GM19438 (cell line): ENCODE results near the gene TAX1BP3.

Experiments used
- ATAC-seq: cut with Tn5 transposase; IDR thresholded peaks from one replicate; pipeline ENCODE4 v1.9.1; 2021; ENCODE audit warnings: low read depth; ENCODE audit not compliant: unreplicated experiment

Gene TAX1BP3

GRCh38 chr17:3660311-3660891, 8.0 kb downstream of the TAX1BP3 start:
- no peak for ATAC-seq

GRCh38 chr17:3659541-3660111, 8.8 kb downstream of the TAX1BP3 start:
- no peak for ATAC-seq

- no peak for ATAC-seq
Observed at GRCh38 chr17:3658784-3659449, 9.5 kb downstream of the TAX1BP3 start.

- ATAC-seq: no peak
Observed at GRCh38 chr17:3657874-3658783, 10.2 kb downstream of the TAX1BP3 start.

GRCh38 chr17:3657588-3657869, 10.8 kb downstream of the TAX1BP3 start:
- ATAC-seq: no peak

- ATAC-seq: no peak
Observed at GRCh38 chr17:3656755-3657587, 11.4 kb downstream of the TAX1BP3 start.

DNA sequence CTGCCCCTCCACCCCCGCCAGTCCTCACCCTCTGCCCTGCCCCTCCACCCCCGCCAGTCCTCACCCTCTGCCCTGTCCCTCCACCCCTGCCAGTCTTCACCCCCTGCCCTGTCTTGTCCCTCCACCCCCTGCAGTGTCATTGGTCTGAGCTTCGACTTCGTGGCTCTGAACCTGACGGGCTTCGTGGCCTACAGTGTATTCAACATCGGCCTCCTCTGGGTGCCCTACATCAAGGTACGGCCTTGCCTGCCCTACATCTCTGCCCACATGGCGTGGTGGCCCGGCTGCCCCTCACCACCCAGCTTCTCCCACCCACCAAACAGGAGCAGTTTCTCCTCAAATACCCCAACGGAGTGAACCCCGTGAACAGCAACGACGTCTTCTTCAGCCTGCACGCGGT, 12.0 kb downstream of the TAX1BP3 start:
- no peak for ATAC-seq

DNA sequence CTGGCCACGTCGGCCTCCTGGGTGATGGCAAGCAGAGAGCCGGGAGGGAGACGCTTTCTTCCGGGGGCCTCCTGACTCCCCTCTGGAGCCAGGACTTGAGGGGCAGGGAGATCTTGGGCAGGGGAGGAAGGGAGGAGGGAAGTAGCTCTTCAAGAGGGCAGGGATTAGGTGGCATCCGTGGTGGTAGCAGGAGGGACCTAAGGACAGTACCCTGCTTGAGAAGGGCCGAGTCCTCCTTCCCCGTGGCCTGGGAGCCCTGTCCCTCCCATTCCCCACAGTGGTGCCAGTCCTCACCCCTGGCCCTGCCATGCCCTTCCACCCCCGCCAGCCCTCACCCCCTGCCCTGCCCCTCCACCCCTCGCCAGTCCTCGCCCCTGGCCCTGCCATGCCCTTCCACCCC, 12.6 kb downstream of the TAX1BP3 start:
- no peak for ATAC-seq

GRCh38 chr17:3647769-3648555, 20.4 kb downstream of the TAX1BP3 start:
- no peak for ATAC-seq

DNA sequence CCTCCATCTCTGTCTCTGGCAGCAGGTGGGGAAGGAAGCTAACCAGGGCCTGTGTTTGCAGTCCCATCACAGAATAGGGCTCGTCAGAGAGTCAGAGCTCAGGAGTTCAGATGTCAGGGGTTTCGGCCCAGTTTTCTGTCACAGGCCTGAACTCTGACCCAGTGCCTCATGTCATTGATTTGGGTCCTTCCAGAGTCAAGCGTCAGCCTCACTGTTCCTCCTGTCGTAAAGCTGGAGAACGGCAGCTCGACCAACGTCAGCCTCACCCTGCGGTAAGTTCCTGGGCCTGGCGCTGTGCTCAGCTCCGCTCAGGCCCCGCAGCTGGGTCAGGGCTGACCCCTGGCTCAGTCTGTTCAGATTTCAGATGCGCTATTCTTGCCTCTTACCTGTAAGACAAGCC, 21.1 kb downstream of the TAX1BP3 start:
- no peak for ATAC-seq

DNA sequence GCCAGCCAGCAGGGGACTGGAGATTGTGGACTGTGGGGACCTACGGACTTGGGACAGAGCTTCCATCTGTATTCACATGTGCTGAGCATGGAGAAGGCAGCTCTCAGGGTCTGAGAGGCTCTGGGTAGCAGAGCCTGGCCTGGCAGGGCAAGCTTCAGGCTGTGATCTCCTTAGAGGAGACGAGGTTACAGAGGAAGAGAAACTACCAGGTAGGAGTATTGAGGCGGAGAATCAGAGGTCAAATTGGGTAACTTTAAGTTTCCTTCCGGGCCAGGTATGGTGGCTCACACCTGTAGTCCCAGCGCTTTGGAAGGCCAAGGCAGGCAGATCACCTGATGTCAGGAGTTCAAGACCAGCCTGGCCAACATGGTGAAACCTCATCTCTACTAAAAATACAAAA, 23.1 kb downstream of the TAX1BP3 start:
- no peak for ATAC-seq

DNA sequence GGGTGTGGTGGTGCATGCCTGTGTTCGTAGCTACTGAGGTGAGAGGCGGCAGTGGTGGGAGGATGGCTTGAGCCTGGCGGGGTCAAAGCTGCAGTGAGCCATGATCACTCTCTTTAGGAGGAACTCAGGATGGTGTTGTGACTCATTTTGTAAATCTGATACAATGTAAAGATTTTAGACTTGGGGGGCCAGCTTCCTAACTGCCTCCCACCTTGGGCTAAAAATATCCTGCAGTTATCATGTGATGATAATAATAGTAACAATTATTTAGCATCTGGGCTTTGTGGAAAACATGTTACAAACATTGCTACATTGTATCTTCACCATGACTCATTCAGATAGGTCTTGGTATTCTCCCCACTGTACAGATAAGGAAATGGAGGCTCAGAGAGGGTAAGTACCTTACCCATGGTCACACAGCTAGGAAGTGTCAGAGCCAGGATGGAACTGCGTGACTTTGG, 24.5 kb downstream of the TAX1BP3 start:
- no peak for ATAC-seq

DNA sequence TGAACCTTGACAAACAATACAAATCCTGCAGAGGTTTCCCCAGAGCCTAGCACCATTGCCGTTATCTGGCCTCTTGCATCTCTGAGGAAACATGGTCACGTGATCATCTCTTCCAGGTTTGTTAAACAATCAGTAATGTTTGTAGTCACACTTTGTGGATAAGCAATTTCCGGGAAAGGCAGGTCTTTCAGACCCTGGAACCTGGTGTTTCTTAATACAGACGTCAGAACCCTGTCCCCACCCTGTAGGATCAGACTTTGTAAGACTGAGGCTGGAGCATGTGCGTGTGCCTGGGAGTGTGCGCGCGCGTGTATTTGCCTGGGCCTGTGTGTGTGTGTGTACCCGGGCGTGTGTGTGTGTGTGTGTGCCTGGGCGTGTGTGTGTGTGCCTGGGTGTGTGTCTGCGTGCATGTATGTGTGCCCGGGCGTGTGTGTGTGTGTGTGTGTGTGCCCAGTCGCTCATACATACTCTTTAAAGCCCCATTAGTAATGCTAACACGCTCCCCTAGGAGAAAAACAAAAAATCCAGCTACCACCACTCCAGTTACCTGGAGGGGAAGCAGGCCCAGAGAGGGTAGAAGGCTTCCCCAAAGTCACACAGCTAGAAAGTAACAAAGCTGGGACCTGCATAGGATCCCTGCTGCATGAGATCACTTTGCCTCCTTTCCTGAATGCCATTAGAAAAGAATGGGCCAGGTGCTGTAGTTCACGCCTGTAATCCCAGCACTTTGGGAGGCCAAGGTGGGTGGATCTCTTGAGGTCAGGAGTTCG, 26.5 kb downstream of the TAX1BP3 start:
- no peak for ATAC-seq

GRCh38 chr17:3641014-3641413, 27.4 kb downstream of the TAX1BP3 start:
- no peak for ATAC-seq

DNA sequence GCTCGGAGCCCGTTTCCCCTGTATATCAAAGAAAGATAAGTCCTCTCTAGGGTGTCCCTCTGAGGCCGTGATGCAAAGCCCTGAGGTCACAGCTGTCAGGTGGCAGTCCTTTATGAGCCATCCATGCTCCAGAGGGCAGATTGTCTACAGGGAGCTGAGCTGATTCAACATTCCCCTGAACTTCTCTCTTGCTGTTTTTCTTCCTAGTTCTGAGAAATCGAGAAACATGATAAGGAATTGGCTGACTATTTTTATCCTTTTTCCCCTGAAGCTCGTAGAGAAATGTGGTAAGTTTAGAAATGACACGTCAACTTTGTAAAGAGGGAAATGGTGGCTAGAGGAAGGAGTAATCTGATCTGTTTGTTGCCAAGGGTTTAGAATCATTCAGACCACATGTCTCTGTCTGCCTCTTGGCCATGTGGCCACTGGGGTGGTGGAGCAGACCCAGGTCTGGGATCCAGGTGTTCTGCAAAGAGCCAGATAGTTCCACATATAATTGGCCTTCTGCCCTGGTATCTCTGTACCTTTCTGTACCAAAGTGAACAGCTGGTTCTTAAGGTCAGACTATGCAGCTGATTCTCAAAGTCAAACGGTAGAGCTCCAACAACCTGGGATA, 28.3 kb downstream of the TAX1BP3 start:
- ATAC-seq: no peak

DNA sequence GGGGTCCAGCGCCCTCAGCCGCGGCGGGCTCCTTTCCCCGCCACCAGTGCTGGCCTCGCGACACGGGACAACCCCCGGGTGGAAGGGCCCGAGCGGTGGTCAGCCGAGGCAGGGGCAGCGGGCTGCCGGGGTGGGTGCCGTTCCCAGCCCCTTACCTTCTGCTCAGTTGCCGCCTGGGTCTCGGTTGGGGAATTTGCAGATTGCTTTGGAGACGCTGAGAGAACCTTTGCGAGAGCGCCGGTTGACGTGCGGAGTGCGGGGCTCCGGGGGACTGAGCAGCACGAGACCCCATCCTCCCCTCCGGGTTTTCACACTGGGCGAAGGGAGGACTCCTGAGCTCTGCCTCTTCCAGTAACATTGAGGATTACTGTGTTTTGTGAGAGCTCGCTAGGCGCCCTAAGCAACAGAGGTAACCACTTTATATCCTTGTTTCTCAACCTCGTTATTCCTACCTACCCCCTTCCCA, 31.4 kb downstream of the TAX1BP3 start:
- ATAC-seq: no peak

DNA sequence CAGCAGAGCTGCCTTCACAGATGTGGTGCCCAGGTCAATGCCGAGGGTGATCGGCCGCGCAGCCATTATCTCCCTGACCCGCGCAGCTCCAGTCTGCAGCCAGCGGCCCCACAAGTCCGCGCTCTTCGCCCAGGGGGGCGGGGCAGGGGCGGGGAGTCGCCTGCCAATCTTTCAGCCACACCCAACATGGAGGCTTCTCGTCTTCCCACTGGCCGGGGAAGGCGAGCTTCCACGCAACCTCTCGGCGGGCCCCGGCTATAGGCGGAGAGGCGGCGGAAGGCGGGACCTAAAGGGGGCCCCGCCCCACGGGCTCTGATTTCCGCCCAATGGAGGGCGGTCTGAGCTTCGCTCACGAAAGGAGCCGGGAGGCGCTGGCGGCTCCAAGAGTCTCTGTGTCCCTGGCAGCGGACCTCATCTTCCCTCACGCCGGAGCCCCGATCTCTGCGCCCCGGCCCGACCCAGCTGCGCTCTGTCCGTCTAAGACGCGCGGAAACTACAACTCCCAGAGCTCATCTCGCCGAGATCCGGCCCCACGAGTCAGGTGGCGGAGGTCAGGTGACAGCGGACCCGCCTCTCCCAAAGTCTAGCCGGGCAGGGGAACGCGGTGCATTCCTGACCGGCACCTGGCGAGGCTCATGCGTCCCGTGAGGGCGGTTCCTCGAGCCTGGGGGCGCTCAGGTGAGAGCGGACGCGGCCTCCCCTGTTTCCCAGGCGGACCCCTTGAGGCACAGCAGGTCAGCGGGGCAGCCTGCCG, 32.0 kb downstream of the TAX1BP3 start, which contains the start of the genes CTNS and SHPK:
CTNS (plus strand) TSS at position 607 of the 754 bp plus-strand sequence. CDS start 3,447 bp downstream, outside the sequence.
SHPK (minus strand) TSS at position 97 of the 754 bp plus-strand sequence; CDS start at position 66, 31 bp downstream.
- peak; percentile 93 for ATAC-seq
